ENCODE results near the gene ADAMTS15.

The ADAMTS15 gene

GRCh38 chr11:130462101-130462885 lies 13.8 kb downstream of the ADAMTS15 start:
- no peak for DNase-seq

GRCh38 chr11:130462931-130463330 lies 14.5 kb downstream of the ADAMTS15 start:
- DNase-seq = no peak

GRCh38 chr11:130464291-130464812 lies 15.9 kb downstream of the ADAMTS15 start:
- no peak for DNase-seq

GRCh38 chr11:130465263-130465662 lies 16.8 kb downstream of the ADAMTS15 start:
- no peak for DNase-seq

GRCh38 chr11:130467116-130467900 lies 18.9 kb downstream of the ADAMTS15 start:
- no peak for DNase-seq

- DNase-seq = no peak
These were observed 20.7 kb downstream of the ADAMTS15 start for GRCh38 chr11:130469181-130469580.

GRCh38 chr11:130470832-130471706 lies 22.6 kb downstream of the ADAMTS15 start:
- DNase-seq = no peak

- no peak for DNase-seq
These were observed 23.4 kb downstream of the ADAMTS15 start for GRCh38 chr11:130471731-130472433.

- no peak for DNase-seq
These were observed 24.1 kb downstream of the ADAMTS15 start for GRCh38 chr11:130472434-130472961.

GRCh38 chr11:130473056-130473794 lies 24.8 kb downstream of the ADAMTS15 start:
- no peak for DNase-seq

GRCh38 chr11:130473795-130474377 lies 25.4 kb downstream of the ADAMTS15 start:
- no peak for DNase-seq

GRCh38 chr11:130474637-130475400 lies 26.4 kb downstream of the ADAMTS15 start:
- no peak for DNase-seq

- no peak for DNase-seq
These were observed 27.1 kb downstream of the ADAMTS15 start for GRCh38 chr11:130475426-130476053.

GRCh38 chr11:130476200-130476921 lies 27.9 kb downstream of the ADAMTS15 start:
- DNase-seq = no peak

GRCh38 chr11:130476922-130477491 lies 28.6 kb downstream of the ADAMTS15 start:
- no peak for DNase-seq

- DNase-seq = no peak
These were observed 29.2 kb downstream of the ADAMTS15 start for GRCh38 chr11:130477586-130478203.

- DNase-seq = no peak
These were observed 29.8 kb downstream of the ADAMTS15 start for GRCh38 chr11:130478204-130478701.

GRCh38 chr11:130478881-130479280 lies 30.4 kb downstream of the ADAMTS15 start:
- no peak for DNase-seq

Data from CD4-positive, alpha-beta T cell treated with Interleukin-1 beta for 1 hour (primary cell).